BLaER1 treated with 17β-estradiol and CSF1 and Interleukin-3, amounts not matched to agents 10 nM and 100 nM (cell line): ENCODE measurements around the gene OSBPL5.

ENCODE experiments used
- H3K27ac ChIP-seq, 11 experiments: shearing (Covaris generic); formaldehyde crosslinking; 2 replicates each; pipeline ENCODE4 v1.8.1; 2022
- H3K27me3 ChIP-seq, 11 experiments: shearing (Covaris generic); formaldehyde crosslinking; 2 replicates each; pipeline ENCODE4 v1.8.1; 2022
- H3K36me3 ChIP-seq, 11 experiments: shearing (Covaris generic); formaldehyde crosslinking; 2 replicates each; pipeline ENCODE4 v1.8.1; 2022
- H3K4me1 ChIP-seq, 10 experiments: shearing (Covaris generic); formaldehyde crosslinking; 2 replicates each; pipeline ENCODE4 v1.8.1; 2022
- H3K4me2 ChIP-seq, 11 experiments: shearing (Covaris generic); formaldehyde crosslinking; 2 replicates each; pipeline ENCODE4 v1.8.1; 2022
- H3K4me3 ChIP-seq, 10 experiments: shearing (Covaris generic); formaldehyde crosslinking; 2 replicates each; pipeline ENCODE4 v1.8.1; 2022
- H3K9ac ChIP-seq, 11 experiments: shearing (Covaris generic); formaldehyde crosslinking; 2 replicates each; pipeline ENCODE4 v1.8.1; 2022
- H3K9me3 ChIP-seq, 11 experiments: shearing (Covaris generic); formaldehyde crosslinking; replicated peaks in 1 of 11; 2 replicates each; pipeline ENCODE4 v1.8.1; 2022
- H4K20me1 ChIP-seq, 11 experiments: shearing (Covaris generic); formaldehyde crosslinking; 2 replicates each; pipeline ENCODE4 v1.8.1; 2022
- Cebpa-rat ChIP-seq, 11 experiments: shearing (Covaris generic); IDR thresholded peaks; 2 replicates each; pipeline ENCODE4 v1.8.1; 2022

The OSBPL5 gene

DNA sequence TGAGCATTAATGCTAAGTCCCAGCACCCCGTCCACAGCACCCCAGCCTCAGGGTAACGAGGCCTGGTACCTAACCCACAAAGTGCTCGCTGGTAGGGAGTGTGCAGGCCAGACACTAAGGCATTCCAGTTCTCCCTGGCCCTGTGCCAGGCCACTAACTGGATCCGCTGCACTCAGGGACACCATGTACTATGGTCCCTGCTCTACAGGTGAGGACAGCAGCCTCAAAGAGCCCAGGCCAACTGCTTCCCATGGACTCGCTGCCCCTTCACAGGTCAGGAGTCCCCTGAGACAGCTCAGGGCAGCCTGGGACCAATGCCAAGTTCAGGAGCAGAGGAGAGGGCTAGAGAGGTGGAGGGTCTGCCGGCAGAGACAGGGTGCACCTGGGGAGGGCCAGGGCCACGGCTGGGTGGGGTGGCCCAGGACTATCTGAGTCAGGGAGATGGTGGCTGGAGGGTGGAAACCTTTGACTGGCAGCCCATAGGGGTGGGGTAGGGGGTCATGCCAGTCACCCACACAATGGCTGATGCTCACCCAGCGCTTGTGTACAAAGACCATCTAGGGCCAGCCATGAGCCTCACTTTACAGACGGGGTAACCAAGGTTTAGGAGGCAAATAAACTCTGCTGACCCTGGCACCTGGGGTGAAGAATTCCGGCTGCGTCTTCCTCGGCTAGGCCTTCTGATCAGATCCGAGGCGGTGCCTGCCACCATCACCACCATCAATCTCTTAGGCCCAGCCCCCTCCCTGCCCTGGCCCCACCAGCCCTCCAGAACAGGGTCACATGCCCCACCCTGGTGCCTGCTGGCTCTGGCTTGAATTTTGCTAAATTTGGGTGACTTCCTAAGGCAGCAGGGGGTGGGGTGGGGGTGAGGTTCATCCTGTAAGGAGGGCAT, 5.6 kb downstream of the OSBPL5 start:
- Histone ChIP-seq H4K20me1 (peaks cover 85 to 100% (median 98%) of the 10 kb centered on the region in 11 experiments; a peak in 21 of 22 replicates), H3K4me1 (peaks cover 62 to 96% (median 95%) of the 10 kb centered on the region in 10 experiments), H3K9ac (peak overlapping the region in 10 of 11 experiments; percentile 47 to 63 (median 57); a peak in 15 of 22 replicates)

GRCh38 chr11:3158821-3159220, 6.3 kb downstream of the OSBPL5 start:
- Histone ChIP-seq H4K20me1 (peaks cover 88 to 100% (median 99%) of the 10 kb centered on the region in 11 experiments; a peak in 21 of 22 replicates), H3K27me3 (0 out of 22 replicates have a peak, but pooled peaks cover 0 to 4% (median 0%) of the 10 kb centered on the region in 11 experiments), H3K36me3 (no peaks in the 10 kb centered on the region), H3K9ac (no peak overlapping the region), H3K4me2 (peak overlapping the region; percentile 89 to 99 (median 96); a peak in 20 of 22 replicates), H3K4me3 (no peak overlapping the region), H3K4me1 (peaks cover 55 to 97% (median 95%) of the 10 kb centered on the region in 10 experiments), H3K9me3 (no peaks in the 10 kb centered on the region), H3K27ac (no peak overlapping the region)
- no peak for TF ChIP-seq Cebpa-rat (IDR thresholded peaks at IDR 0.05)

More for the DNA sequence above, 5.6 kb downstream of the OSBPL5 start:
- Histone ChIP-seq H3K4me3 (peak overlapping the region; percentile 39 to 66 (median 54)), H3K27ac (peak overlapping the region in 1 of 11 experiments; percentile 23; a peak in 1 of 22 replicates), H3K36me3 (no peaks in the 10 kb centered on the region), H3K4me2 (peak overlapping the region; percentile 89 to 99 (median 96)), H3K27me3 (0 out of 22 replicates have a peak, but pooled peaks cover 0 to 4% (median 0%) of the 10 kb centered on the region in 11 experiments), H3K9me3 (no peaks in the 10 kb centered on the region)
- TF ChIP-seq Cebpa-rat (IDR thresholded peaks at IDR 0.05): no peak

DNA sequence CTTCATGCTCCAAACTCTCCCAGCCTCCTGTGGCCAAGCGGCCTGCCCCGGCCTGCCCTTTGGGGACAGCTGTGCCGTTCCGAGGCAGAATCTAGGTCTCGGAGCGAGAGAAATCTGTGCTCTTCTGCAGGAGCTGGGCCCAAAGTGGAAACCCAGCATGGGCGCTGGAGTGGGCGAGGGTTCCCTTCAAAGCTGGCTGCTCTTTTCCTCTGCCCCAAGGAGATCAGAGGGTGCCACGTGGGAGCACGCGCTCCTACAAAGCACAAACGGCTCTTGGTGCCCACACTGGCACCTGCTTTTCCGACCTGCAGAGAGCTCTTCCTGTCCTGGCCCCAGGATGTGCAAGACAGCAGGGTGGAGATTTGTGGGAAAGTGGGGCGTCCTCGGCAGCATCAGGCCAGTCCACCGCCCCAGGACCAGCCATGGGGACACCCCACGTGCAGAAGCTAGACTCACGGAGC, 6.9 kb downstream of the OSBPL5 start:
- peak overlapping the region in 1 of 11 experiments; percentile 58; a peak in 1 of 22 replicates for H3K27ac ChIP-seq
- peaks cover 86 to 100% (median 99%) of the 10 kb centered on the region in 11 experiments; a peak in 21 of 22 replicates for H4K20me1 ChIP-seq
- H3K4me2 ChIP-seq: peak overlapping the region; percentile 66 to 99 (median 96)
- H3K9me3 ChIP-seq: no peaks in the 10 kb centered on the region
- peak overlapping the region in 2 of 11 experiments; percentile 11 to 26; a peak in 2 of 22 replicates for H3K9ac ChIP-seq
- no peak overlapping the region for H3K4me3 ChIP-seq
- 0 out of 22 replicates have a peak, but pooled peaks cover 0 to 4% (median 0%) of the 10 kb centered on the region in 11 experiments for H3K27me3 ChIP-seq
- TF ChIP-seq Cebpa-rat (IDR thresholded peaks at IDR 0.05): no peak
- H3K4me1 ChIP-seq: peaks cover 51 to 97% (median 95%) of the 10 kb centered on the region in 10 experiments
- H3K36me3 ChIP-seq: no peaks in the 10 kb centered on the region

GRCh38 chr11:3157381-3158130, 7.6 kb downstream of the OSBPL5 start:
- H3K9ac ChIP-seq: peak overlapping the region in 5 of 11 experiments; percentile 10 to 46 (median 20); a peak in 7 of 22 replicates
- peak overlapping the region in 5 of 11 experiments; percentile 15 to 58 (median 30); a peak in 7 of 22 replicates for H3K27ac ChIP-seq
- peak overlapping the region; percentile 66 to 99 (median 96) for H3K4me2 ChIP-seq
- peaks cover 0 to 4% (median 0%) of the 10 kb centered on the region in 11 experiments; a peak in 4 of 22 replicates for H3K36me3 ChIP-seq
- no peak for TF ChIP-seq Cebpa-rat (IDR thresholded peaks at IDR 0.05)
- peaks cover 51 to 97% (median 95%) of the 10 kb centered on the region in 10 experiments for H3K4me1 ChIP-seq
- H3K9me3 ChIP-seq: no peaks in the 10 kb centered on the region
- H3K4me3 ChIP-seq: no peak overlapping the region
- 0 out of 22 replicates have a peak, but pooled peaks cover 0 to 4% (median 0%) of the 10 kb centered on the region in 11 experiments for H3K27me3 ChIP-seq
- H4K20me1 ChIP-seq: peaks cover 85 to 100% (median 99%) of the 10 kb centered on the region in 11 experiments; a peak in 21 of 22 replicates

DNA sequence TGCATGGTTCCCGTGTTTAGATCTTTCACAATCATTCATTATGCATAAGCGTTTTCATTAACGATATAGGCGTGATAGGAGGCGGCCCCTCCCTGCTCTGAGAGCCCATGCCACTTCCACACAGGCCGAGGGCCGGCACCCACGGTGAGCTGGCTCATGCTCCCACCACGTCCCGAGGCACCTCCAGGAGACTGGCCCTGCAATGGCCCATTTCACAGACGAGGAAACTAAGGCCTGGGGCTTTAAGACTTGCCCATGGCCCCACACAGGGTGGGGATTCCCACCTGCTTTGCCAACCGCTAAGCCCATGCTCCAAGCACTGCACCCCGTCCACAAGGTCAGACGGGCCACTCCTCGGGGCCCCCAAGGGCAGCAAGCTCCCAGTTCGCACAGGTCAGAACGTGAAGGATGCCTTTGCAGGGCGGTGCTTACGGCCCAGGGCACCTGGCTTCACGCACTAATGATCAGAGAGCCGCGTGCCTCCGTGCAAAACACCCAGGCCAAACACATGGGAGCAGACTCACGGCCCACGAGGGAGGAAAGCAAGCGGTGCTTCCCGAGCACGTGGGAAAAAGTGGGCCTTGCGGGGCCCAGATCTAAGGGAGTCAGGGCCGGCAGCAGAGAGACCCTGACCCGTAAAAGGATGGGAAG, 8.3 kb downstream of the OSBPL5 start:
- Histone ChIP-seq H3K4me2 (peak overlapping the region; percentile 66 to 99 (median 96)), H3K36me3 (peaks cover 0 to 11% (median 0%) of the 10 kb centered on the region in 11 experiments; a peak in 5 of 22 replicates), H3K4me3 (no peak overlapping the region), H3K9me3 (no peaks in the 10 kb centered on the region), H3K9ac (peak overlapping the region in 5 of 11 experiments; percentile 10 to 46 (median 20); a peak in 4 of 22 replicates), H3K4me1 (peaks cover 51 to 96% (median 95%) of the 10 kb centered on the region in 10 experiments), H3K27ac (peak overlapping the region in 5 of 11 experiments; percentile 15 to 58 (median 30); a peak in 6 of 22 replicates), H4K20me1 (peaks cover 84 to 100% (median 99%) of the 10 kb centered on the region in 11 experiments; a peak in 21 of 22 replicates), H3K27me3 (0 out of 22 replicates have a peak, but pooled peaks cover 0 to 4% (median 0%) of the 10 kb centered on the region in 11 experiments)
- TF ChIP-seq Cebpa-rat (IDR thresholded peaks at IDR 0.05): no peak

- TF ChIP-seq Cebpa-rat (IDR thresholded peaks at IDR 0.05): no peak
- peaks cover 84 to 100% (median 99%) of the 10 kb centered on the region in 11 experiments; a peak in 21 of 22 replicates for H4K20me1 ChIP-seq
- H3K27ac ChIP-seq: no peak overlapping the region; a peak in 1 of 22 replicates
- no peaks in the 10 kb centered on the region for H3K9me3 ChIP-seq
- no peak overlapping the region for H3K4me3 ChIP-seq
- H3K27me3 ChIP-seq: 0 out of 22 replicates have a peak, but pooled peaks cover 0 to 3% (median 0%) of the 10 kb centered on the region in 11 experiments
- H3K4me1 ChIP-seq: peaks cover 48 to 96% (median 95%) of the 10 kb centered on the region in 10 experiments
- no peak overlapping the region for H3K9ac ChIP-seq
- peak overlapping the region; percentile 66 to 99 (median 96); a peak in 21 of 22 replicates for H3K4me2 ChIP-seq
- peaks cover 0 to 13% (median 0%) of the 10 kb centered on the region in 11 experiments; a peak in 5 of 22 replicates for H3K36me3 ChIP-seq
Observed at GRCh38 chr11:3156282-3156660, 8.8 kb downstream of the OSBPL5 start.

GRCh38 chr11:3155691-3156258, 9.3 kb downstream of the OSBPL5 start:
- no peak overlapping the region for H3K4me3 ChIP-seq
- TF ChIP-seq Cebpa-rat (IDR thresholded peaks at IDR 0.05): no peak
- no peaks in the 10 kb centered on the region for H3K27me3 ChIP-seq
- peak overlapping the region in 1 of 11 experiments; percentile 23; a peak in 2 of 22 replicates for H3K27ac ChIP-seq
- H4K20me1 ChIP-seq: peaks cover 84 to 100% (median 99%) of the 10 kb centered on the region in 11 experiments; a peak in 21 of 22 replicates
- H3K36me3 ChIP-seq: peaks cover 0 to 18% (median 0%) of the 10 kb centered on the region in 11 experiments; a peak in 5 of 22 replicates
- H3K4me1 ChIP-seq: peaks cover 43 to 96% (median 95%) of the 10 kb centered on the region in 10 experiments
- H3K9ac ChIP-seq: peak overlapping the region in 4 of 11 experiments; percentile 11 to 51 (median 34); a peak in 3 of 22 replicates
- no peaks in the 10 kb centered on the region for H3K9me3 ChIP-seq
- H3K4me2 ChIP-seq: peak overlapping the region in 10 of 11 experiments; percentile 66 to 99 (median 96); a peak in 19 of 22 replicates
